AG04450 (cell line): ENCODE results near the gene RIF1. TPM values are rescaled to one million over a fixed set of nuclear protein-coding genes. Genes with fewer than 3 reads are reported as not detected.

ENCODE experiments used
- CTCF ChIA-PET: fragments of 300-600, 350-600 bp; formaldehyde crosslinking; extraction: SDS; loops from one replicate; lab custom pipeline; 2022; ENCODE audit warnings: antibody characterized with exemption, inconsistent platforms; lab: Charles Lee
- POLR2A ChIA-PET: fragments of 350-600 bp; formaldehyde crosslinking; extraction: SDS; loops from one replicate; lab custom pipeline; 2021; ENCODE audit warnings: antibody characterized with exemption, inconsistent platforms; lab: Yijun Ruan, JAX
- DNase-seq: peaks from one replicate; pipeline ENCODE4 v3.0.0-alpha.2; 2011; ENCODE audit warnings: low read depth, low spot score
- H3K27ac ChIP-seq: one replicate; pipeline ENCODE4 v1.5.1; 2012; ENCODE audit warnings: low read depth, low read length, control low read depth
- H3K27me3 ChIP-seq: one replicate; pipeline ENCODE4 v1.6.0; 2012; ENCODE audit warnings: low read length; ENCODE audit not compliant: control insufficient read depth, insufficient read depth
- H3K4me3 ChIP-seq: 2 replicates; pipeline ENCODE4 v1.5.1; 2011; ENCODE audit warnings: mild to moderate bottlenecking, low read depth, low read length, control low read depth
- H3K9me3 ChIP-seq: 2 replicates; pipeline ENCODE4 v1.5.1; 2012; ENCODE audit warnings: low read length; ENCODE audit not compliant: control insufficient read depth, insufficient read depth
- CTCF ChIP-seq: IDR thresholded peaks from 2 replicates; pipeline ENCODE4 v1.5.1; 2011; ENCODE audit warnings: low read depth, low read length, control low read depth, inconsistent platforms
- polyA plus RNA-seq: library from polyadenylated mRNA; depleted of rRNA; stranded (reverse); fragments of >200 nt; gene quantifications from 2 replicates; pipeline ENCODE4 v1.2.3, GENCODE V29; 2011

Gene RIF1
- polyA plus RNA-seq, 1 experiment = 15.0 TPM

- ChIA-PET CTCF (interaction anchor here (0.6 to 3.0 kb wide), 2 partner anchors 33 to 60 kb away, joined by 5 to 17 read pairs; no protein-coding TSS in a partner anchor), POLR2A (no interaction called here)
- H3K9me3 ChIP-seq = no peaks in the 10 kb centered on the region
- H3K4me3 ChIP-seq = no peak overlapping the region
- no peaks in the 10 kb centered on the region for H3K27me3 ChIP-seq
- TF ChIP-seq CTCF = no peak
- no peak overlapping the region for H3K27ac ChIP-seq
- no peak for DNase-seq
Observed at GRCh38 chr2:151470556-151470955, 60.9 kb downstream of the RIF1 start.

- H3K9me3 ChIP-seq = no peaks in the 10 kb centered on the region
- peak; percentile 8 for DNase-seq
- H3K4me3 ChIP-seq = no peak overlapping the region
- TF ChIP-seq CTCF = no peak
- no peaks in the 10 kb centered on the region for H3K27me3 ChIP-seq
- ChIA-PET POLR2A (no interaction called here), CTCF (interaction anchor here (0.8 kb wide), 1 partner anchor 35 kb away, joined by 3 read pairs; no protein-coding TSS in a partner anchor)
- no peak overlapping the region for H3K27ac ChIP-seq
Observed at GRCh38 chr2:151472966-151473365, 63.3 kb downstream of the RIF1 start.

- Histone ChIP-seq H3K27ac (no peak overlapping the region), H3K4me3 (no peak overlapping the region), H3K9me3 (no peaks in the 10 kb centered on the region), H3K27me3 (no peaks in the 10 kb centered on the region)
- no peak for DNase-seq
- ChIA-PET CTCF (no interaction called here), POLR2A (no interaction called here)
- TF ChIP-seq CTCF = no peak
Observed at GRCh38 chr2:151475071-151475470, 65.4 kb downstream of the RIF1 start.

- TF ChIP-seq CTCF = no peak
- no peaks in the 10 kb centered on the region for H3K9me3 ChIP-seq
- ChIA-PET POLR2A (no interaction called here), CTCF (interaction anchor here (0.6 kb wide), 1 partner anchor 483 kb away, joined by 3 read pairs; no protein-coding TSS in a partner anchor)
- no peaks in the 10 kb centered on the region for H3K27me3 ChIP-seq
- no peak for DNase-seq
- H3K27ac ChIP-seq = no peak overlapping the region
- no peak overlapping the region for H3K4me3 ChIP-seq
Observed at GRCh38 chr2:151476287-151476686, 66.6 kb downstream of the RIF1 start.

- Histone ChIP-seq H3K27ac (no peak overlapping the region), H3K4me3 (no peak overlapping the region), H3K9me3 (no peaks in the 10 kb centered on the region), H3K27me3 (no peaks in the 10 kb centered on the region)
- ChIA-PET CTCF (no interaction called here), POLR2A (no interaction called here)
- no peak for TF ChIP-seq CTCF
- peak; percentile 7 for DNase-seq
Observed at GRCh38 chr2:151478011-151478410, 68.3 kb downstream of the RIF1 start.
